ES-I3 (cell line): ENCODE measurements around the gene COG5.

ENCODE experiments used
- H3K36me3 ChIP-seq: 2 replicates; pipeline ENCODE4 v1.6.1; 2013; ENCODE audit warnings: mild to moderate bottlenecking, low read length, control low read depth, moderate library complexity; ENCODE audit not compliant: insufficient read depth
- H3K4me1 ChIP-seq: 2 replicates; pipeline ENCODE4 v1.6.1; 2013; ENCODE audit warnings: mild to moderate bottlenecking, control low read depth, low read length; ENCODE audit not compliant: insufficient read depth
- H3K9ac ChIP-seq: 2 replicates; pipeline ENCODE4 v1.6.1; 2013; ENCODE audit warnings: low read depth, mild to moderate bottlenecking, low read length, moderate library complexity
- H3K9me3 ChIP-seq: 2 replicates; pipeline ENCODE4 v1.6.1; 2013; ENCODE audit warnings: mild to moderate bottlenecking, low read length, moderate library complexity; ENCODE audit not compliant: control insufficient read depth, insufficient read depth

The COG5 gene

GRCh38 chr7:107563775-107564552 lies at the start of gene COG5, which contains the start of gene DUS4L:
Gene COG5 (minus strand): TSS chr7:107563920. CDS start chr7:107563896, 24 bp downstream.
Gene DUS4L (plus strand): TSS chr7:107563971. CDS start chr7:107567071, 3,100 bp downstream.
- Histone ChIP-seq H3K4me1 (peaks cover 10% of the 10 kb centered on the region; the same call in 1 of the 2 replicates), H3K36me3 (no peaks in the 10 kb centered on the region), H3K9me3 (no peaks in the 10 kb centered on the region), H3K9ac (peak within 1 kb of the TSS; percentile 96)

DNA sequence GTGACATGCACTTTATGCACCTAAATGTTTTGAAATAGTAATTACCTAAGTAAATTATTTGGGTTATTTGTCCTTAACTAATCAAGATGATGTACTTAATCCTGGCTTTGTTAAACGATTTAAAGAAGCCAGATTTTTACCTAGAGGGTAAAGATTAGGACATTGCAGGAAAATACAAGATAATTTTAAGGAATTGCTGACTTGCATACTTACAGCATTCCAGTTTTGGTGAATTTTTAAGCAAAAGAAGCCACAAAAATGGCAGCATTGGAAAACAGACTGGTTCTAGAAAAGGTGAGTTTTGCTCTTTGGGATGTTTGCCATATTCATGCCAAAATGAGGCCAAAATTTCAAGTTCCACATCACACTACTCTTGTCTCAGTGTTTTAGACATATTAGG lies 49.7 kb upstream of the COG5 start:
- Histone ChIP-seq H3K9ac (no peak overlapping the region), H3K9me3 (no peaks in the 10 kb centered on the region), H3K36me3 (no peaks in the 10 kb centered on the region), H3K4me1 (no peaks in the 10 kb centered on the region)

DNA sequence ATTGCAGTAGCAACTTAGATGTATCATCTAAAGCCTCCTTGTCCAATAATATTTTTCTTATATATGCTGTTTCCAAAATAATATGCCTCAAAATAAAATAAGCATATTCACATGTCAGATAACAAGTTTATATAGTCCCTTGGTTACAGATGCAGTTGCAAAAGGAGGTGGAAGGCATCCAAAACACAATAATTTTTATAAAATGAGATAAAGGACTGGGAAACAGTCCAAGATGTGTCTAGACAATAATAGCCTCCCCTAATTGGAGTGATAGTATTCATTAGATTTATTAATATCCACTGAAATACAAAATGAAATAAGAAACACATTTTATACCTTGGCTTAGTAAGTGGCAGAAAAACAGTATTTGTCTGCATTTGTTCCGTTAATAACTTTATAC lies 46.6 kb upstream of the COG5 start:
- no peak overlapping the region for H3K9ac ChIP-seq
- no peaks in the 10 kb centered on the region for H3K4me1 ChIP-seq
- no peaks in the 10 kb centered on the region for H3K36me3 ChIP-seq
- no peaks in the 10 kb centered on the region for H3K9me3 ChIP-seq

- H3K9me3 ChIP-seq: no peaks in the 10 kb centered on the region
- no peaks in the 10 kb centered on the region for H3K36me3 ChIP-seq
- H3K9ac ChIP-seq: no peak overlapping the region
- no peaks in the 10 kb centered on the region for H3K4me1 ChIP-seq
Observed at GRCh38 chr7:107609811-107610261, 46.1 kb upstream of the COG5 start.

- Histone ChIP-seq H3K9me3 (no peaks in the 10 kb centered on the region), H3K36me3 (no peaks in the 10 kb centered on the region; the same call in 1 of the 2 replicates), H3K9ac (no peak overlapping the region), H3K4me1 (no peaks in the 10 kb centered on the region)
Observed at GRCh38 chr7:107606303-107606702, 42.6 kb upstream of the COG5 start.

GRCh38 chr7:107605218-107605815 lies 41.6 kb upstream of the COG5 start:
- H3K4me1 ChIP-seq: no peaks in the 10 kb centered on the region
- H3K9me3 ChIP-seq: no peaks in the 10 kb centered on the region
- H3K36me3 ChIP-seq: no peaks in the 10 kb centered on the region; the same call in 1 of the 2 replicates
- no peak overlapping the region for H3K9ac ChIP-seq

GRCh38 chr7:107600816-107601215 lies 37.1 kb upstream of the COG5 start:
- Histone ChIP-seq H3K9ac (no peak overlapping the region), H3K9me3 (no peaks in the 10 kb centered on the region), H3K4me1 (no peaks in the 10 kb centered on the region), H3K36me3 (no peaks in the 10 kb centered on the region; the same call in 1 of the 2 replicates)

DNA sequence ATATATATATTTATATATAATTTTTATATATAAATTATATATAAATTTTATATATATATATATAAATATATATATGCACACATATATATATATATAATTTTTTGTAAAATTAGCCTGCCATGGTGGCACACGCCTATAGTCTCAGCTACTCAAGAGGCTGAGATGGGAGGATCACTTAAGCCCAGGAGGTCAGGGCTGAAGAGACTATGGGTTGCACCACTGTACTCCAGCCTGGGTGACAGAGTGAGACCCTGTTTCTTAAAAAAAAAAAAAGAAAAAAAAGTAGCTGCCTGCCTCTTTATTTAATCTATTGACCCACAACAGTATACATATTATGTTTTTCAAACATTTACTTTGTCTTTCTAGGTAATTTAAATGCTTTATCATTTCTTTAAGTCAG lies 35.5 kb upstream of the COG5 start:
- Histone ChIP-seq H3K9ac (no peak overlapping the region), H3K9me3 (no peaks in the 10 kb centered on the region), H3K36me3 (no peaks in the 10 kb centered on the region; the same call in 1 of the 2 replicates), H3K4me1 (no peaks in the 10 kb centered on the region)

GRCh38 chr7:107597953-107598352 lies 34.2 kb upstream of the COG5 start:
- Histone ChIP-seq H3K36me3 (no peaks in the 10 kb centered on the region; the same call in 1 of the 2 replicates), H3K4me1 (no peaks in the 10 kb centered on the region), H3K9ac (no peak overlapping the region), H3K9me3 (no peaks in the 10 kb centered on the region)

- Histone ChIP-seq H3K9ac (no peak overlapping the region), H3K36me3 (no peaks in the 10 kb centered on the region; the same call in 1 of the 2 replicates), H3K9me3 (no peaks in the 10 kb centered on the region), H3K4me1 (no peaks in the 10 kb centered on the region)
Observed at GRCh38 chr7:107597582-107597916, 33.8 kb upstream of the COG5 start.

DNA sequence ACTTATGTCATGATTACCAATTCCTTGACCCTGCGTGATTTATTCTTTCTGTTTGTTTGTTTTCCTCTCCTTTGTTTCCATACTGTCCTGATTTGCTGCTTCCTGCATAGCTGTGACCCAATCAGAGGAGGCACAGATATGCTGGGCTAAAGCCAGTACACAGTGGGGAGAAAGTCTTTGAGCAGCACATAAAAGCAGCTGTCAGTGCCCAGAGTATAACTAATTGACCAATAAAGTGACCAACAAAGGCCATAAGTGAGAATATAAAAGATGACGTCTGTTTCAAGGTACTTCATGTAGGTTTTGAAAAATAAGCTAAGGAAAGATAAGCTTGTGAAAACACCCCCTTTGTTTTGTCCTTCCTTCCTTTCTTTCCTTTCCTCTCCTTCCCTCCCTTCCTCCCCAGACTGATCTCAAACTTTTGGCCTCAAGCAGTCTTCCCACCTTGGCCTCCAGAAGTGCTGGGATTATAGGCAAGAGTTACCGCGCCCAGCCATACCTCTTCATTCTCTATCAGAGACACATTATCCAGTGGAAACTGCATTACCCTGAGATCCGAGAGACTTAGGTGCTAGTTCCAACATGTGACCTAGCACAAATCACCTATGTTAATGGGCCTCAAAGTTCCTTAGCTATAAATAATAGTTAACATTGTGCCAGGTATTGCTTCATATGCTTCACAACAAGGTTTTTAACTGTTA lies 33.3 kb upstream of the COG5 start:
- Histone ChIP-seq H3K36me3 (no peaks in the 10 kb centered on the region), H3K4me1 (no peaks in the 10 kb centered on the region), H3K9ac (no peak overlapping the region), H3K9me3 (no peaks in the 10 kb centered on the region)

- H3K9me3 ChIP-seq: no peaks in the 10 kb centered on the region
- no peaks in the 10 kb centered on the region for H3K4me1 ChIP-seq
- H3K9ac ChIP-seq: no peak overlapping the region
- no peaks in the 10 kb centered on the region for H3K36me3 ChIP-seq
Observed at GRCh38 chr7:107594961-107595737, 31.4 kb upstream of the COG5 start.

DNA sequence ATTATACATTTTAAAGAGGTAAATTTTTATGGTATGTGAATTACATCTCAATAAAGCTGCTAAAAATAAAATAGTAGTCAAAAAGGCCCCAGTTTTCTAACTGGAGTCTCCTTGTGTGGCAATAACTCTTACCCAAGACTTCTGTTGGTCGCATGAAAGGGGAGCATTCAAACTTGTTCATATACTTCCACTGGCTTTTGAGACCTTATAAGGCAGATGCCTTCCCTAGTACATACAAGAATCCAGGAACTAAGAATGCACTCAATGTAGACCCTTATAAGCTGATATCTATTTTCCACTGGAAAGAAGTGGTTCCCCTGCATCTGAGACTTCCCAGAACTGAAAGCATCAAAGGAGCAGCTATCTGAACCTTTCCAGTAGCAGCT lies 29.3 kb upstream of the COG5 start:
- Histone ChIP-seq H3K9me3 (no peaks in the 10 kb centered on the region), H3K4me1 (no peaks in the 10 kb centered on the region), H3K9ac (no peak overlapping the region), H3K36me3 (no peaks in the 10 kb centered on the region)

DNA sequence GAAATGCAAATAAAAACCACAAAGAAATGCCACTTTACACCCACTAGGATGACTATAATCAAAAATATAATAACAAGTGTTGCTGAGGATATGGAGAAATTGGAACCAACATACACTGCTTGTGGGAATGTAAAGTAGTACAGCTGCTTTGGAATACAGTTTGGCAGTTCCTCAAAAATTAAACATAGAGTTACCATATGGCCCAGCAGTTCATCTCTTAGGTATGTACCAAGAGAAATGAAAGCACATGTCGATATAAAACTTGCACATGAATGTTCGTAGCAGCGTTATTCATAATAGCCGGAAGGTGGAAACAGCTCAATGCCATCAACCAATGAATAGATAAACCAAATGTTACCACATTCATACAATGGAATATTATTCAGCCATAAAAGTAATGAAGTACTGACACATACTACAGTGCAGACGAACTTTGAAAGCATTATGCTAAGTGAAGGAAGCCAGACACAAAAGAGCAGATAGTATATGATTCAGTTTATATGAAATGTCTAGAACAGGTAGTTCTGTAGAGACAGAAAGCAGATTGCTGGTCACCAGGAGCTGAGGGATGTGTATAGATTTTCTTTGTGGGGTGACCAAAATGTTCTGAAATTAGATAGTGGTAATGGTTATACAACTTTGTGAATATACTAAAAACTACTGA lies 28.8 kb upstream of the COG5 start:
- no peaks in the 10 kb centered on the region for H3K4me1 ChIP-seq
- no peak overlapping the region for H3K9ac ChIP-seq
- no peaks in the 10 kb centered on the region for H3K9me3 ChIP-seq
- no peaks in the 10 kb centered on the region for H3K36me3 ChIP-seq
